Keratinocyte (primary cell): ENCODE results near the gene NOX5.

ENCODE experiments used
- CTCF ChIP-seq, 3 experiments: IDR thresholded peaks in 1 of 3; conservative IDR thresholded peaks in 1 of 3; optimal IDR thresholded peaks in 1 of 3; 2 replicates in 2 of 3; 3 replicates in 1 of 3; pipeline versions ENCODE3 to v1.5.1; 2011; ENCODE audit warnings: low read length in 3 of 3, mild to moderate bottlenecking in 3 of 3, moderate library complexity in 2 of 3, control low read depth in 1 of 3, inconsistent platforms in 1 of 3; ENCODE audit not compliant: insufficient read depth in 2 of 3; ENCODE audit errors: extremely low read depth in 1 of 3
- EZH2 ChIP-seq: IDR thresholded peaks from one replicate; pipeline ENCODE4 v1.6.1; 2012; ENCODE audit warnings: inconsistent platforms, mild to moderate bottlenecking, low read length, moderate library complexity

- TF ChIP-seq CTCF (optimal IDR thresholded peaks at IDR 0.05 in 1 of 3, IDR thresholded peaks at IDR 0.05 in 1 of 3, conservative IDR thresholded peaks at IDR 0.05 in 1 of 3; ENCODE audit: extremely low read depth in 1 of 3, insufficient read depth in 2 of 3, low read length in 3 of 3): no peak
- no peak for TF ChIP-seq EZH2
Measured at GRCh38 chr15:69092159-69092558, 77.7 kb downstream of the NOX5 start.
